HG03196 (cell line): Measurements from ENCODE around the gene MPDU1.

Source experiments
- ATAC-seq: cut with Tn5 transposase; IDR thresholded peaks from one replicate; pipeline ENCODE4 v1.9.1; 2021; ENCODE audit not compliant: unreplicated experiment

MPDU1 gene

DNA sequence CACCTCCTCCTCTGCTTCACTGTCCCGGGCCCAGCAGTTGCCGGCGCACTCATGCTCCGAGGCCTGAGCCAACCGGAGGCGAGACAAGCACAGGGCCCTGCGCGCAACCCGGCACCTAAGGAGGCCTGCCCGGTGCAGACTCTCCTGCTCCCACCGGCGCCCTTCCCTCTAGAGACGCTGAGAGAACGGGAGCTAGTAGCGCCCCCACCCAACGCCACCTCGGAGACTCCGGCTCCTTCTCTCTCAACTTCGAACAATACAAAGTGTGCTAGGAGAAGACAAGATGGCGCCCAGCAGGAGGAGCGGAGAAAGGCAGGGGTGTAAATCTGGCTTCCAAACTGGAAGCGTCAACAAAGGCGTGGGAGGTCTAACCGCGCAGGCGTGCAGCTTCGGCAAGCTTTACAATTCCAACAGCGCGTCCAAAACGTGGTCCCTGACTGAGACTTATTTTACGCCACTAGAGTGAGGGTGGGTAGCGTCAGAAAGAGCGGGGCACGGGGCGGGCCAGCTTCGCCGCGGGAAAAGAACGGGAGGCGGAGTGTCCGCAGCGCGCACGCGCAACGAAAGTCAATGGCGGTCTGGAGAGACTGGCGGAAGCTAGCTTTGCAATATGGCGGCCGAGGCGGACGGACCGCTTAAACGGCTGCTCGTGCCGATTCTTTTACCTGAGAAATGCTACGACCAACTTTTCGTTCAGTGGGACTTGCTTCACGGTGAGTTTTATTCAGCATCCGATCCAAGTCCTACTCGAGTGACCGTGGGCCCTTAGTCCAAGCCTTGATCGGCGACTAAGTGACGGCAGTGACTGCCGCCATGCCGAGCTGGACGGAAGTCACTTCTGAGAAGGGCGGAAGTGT, at the start of gene MPDU1:
TSS of gene MPDU1 (plus strand) at position 600 of the 857 bp plus-strand sequence. CDS start at position 611, 11 bp downstream.
- ATAC-seq = peak; percentile 52

DNA sequence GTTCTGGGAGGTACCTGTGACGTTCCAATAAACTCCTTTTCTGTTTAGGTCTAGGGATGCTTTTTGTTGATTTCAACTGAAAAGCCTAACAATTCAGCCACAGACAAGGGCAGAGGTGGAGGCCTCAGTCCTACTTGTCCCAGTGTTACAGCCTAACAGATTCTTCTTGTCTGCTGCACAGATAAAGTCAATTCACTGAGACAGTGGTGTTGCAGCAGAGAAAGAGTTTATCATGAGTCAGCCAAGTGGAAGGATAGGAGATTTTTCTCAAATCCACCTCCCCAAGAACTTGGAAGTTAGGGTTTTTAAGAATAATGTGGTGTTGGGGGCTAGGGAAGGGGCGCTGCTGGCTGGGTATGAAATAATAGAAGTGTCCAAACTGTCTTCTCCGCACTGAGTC, 45.6 kb upstream of the MPDU1 start:
- ATAC-seq = no peak

DNA sequence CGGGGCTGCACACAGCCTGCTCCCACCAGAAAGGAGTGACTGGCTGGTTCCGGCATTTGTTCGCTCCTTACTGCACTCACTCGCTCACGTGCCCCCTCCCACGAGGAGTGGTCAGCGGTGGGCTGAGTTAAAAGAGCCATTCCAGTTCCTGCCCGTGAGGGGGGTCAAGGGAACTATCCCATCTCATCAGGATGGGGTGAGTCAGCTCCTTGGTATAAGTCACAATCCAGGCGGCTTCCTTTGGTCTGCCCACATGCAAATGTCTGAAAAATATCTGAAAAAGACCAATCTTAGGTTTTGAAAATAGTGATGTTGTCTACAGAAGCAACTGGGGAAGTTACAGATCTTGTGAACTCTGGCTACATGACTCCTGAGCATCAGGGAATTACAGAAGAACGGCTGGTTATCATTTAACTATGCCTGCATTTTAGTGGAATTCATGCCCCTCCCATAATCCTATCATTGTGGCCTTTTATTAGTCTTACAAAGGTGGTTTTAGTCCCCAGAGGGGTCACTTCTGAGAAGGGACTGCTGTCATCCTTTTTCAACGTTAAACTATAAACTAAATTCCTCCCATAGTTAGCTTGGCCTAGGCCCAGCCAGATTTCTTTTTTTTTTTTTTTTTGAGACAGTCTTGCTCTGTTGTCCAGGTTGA, 44.6 kb upstream of the MPDU1 start:
- ATAC-seq = no peak

DNA sequence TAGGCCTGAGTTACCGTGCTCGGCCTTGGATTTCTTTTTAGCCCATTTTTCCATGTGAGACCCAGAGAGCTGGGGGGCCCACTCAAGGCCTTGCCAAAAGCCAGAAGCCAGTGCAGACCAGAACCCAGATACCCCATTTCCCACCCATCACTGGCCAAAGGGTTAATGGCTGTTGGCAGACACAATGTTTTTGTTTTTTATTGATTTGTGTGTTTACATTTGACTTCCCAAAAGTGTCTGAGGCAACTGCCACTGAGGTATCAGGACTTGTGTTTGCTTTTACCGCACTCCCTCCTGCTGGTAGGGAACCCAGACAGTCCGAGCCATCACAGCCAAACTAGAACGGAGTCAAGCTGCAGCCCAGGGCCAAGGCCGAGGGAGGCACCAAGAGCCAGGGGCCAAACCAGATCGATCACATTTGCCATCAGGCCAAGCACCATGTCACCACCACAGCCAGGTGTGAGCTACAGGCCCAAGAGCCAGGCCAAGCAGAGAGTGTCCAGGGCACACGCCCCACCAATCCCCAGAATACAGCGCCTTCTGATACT, 42.5 kb upstream of the MPDU1 start:
- no peak for ATAC-seq

GRCh38 chr17:7544911-7545310, 38.7 kb upstream of the MPDU1 start:
- ATAC-seq = no peak

DNA sequence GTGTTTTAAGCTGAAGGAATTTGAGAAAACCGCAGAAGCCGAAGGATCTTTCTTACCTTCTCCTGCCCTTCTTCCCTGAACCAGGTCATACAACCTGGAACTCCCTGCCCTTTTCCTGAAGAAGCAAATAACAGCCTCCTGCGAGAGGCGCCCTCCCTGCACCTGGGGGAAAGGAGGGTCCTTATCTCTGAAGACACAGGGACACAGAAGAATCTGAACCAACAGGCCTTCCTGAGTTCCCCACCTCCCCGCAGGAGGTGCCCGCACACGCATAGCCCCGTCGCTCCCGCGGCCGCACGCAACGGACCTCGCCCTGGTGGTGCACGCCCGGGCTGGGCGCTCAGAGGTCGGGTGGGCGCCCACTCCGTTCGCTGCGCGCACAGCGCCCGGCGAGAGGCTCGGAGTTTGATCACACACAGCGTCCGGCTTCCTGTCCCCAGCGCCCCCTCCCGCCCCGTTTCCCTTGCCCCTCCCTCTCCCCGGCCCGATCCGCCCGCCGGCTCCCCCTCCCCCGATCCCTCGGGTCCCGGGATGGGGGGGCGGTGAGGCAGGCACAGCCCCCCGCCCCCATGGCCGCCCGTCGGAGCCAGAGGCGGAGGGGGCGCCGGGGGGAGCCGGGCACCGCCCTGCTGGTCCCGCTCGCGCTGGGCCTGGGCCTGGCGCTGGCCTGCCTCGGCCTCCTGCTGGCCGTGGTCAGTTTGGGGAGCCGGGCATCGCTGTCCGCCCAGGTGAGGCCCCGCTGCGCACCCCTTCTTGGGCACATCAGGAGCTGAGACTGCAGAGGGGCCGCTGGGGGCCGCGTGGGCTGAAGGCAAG, 34.9 kb upstream of the MPDU1 start, which contains the start of gene TNFSF12:
TSS of gene TNFSF12 (plus strand) at position 474 of the 816 bp plus-strand sequence. CDS start at position 570, 96 bp downstream.
- no peak for ATAC-seq

GRCh38 chr17:7549401-7550055, 34.1 kb upstream of the MPDU1 start:
- ATAC-seq = no peak

- no peak for ATAC-seq
Observed at GRCh38 chr17:7550344-7550743, 33.3 kb upstream of the MPDU1 start.

- no peak for ATAC-seq
Observed at GRCh38 chr17:7551396-7551795, 32.3 kb upstream of the MPDU1 start.

- peak; percentile 51 for ATAC-seq
Observed at GRCh38 chr17:7552621-7553051, 31.0 kb upstream of the MPDU1 start.

DNA sequence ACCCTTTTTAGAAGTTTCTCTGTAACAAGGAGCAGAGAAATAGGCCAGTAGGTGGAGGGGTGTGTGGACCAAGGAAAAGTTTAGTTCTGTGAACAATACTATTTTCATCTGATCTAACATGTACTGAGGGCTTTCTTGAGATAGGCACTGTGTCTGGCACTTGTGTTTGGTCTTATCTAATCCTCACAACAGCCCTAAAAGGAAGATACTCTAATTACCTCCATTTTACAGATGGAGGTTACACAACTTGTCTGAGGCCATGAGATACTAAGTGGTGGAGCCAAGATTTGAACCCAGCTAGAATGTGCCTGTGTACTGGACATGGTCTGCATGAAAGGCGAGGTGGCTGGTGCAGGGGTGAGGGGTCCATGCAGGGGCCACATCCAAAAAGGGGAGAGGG, 30.3 kb upstream of the MPDU1 start:
- no peak for ATAC-seq

GRCh38 chr17:7555320-7555948, 28.2 kb upstream of the MPDU1 start:
- ATAC-seq = no peak

DNA sequence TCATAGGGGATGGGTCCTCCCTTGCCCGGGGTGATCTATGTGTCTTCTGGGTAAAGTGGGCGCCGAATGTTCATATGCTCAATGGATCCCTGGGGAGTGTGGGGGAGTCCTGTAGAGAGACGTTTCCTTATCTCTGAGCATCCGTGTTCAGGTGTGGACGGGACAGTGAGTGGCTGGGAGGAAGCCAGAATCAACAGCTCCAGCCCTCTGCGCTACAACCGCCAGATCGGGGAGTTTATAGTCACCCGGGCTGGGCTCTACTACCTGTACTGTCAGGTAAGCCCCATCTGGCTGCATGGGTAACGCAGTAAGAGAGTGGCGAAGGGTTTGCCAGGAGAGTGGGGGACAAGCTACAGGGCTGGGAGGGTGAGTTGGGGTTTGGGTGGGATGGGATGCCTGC, 27.0 kb upstream of the MPDU1 start:
- ATAC-seq = no peak

DNA sequence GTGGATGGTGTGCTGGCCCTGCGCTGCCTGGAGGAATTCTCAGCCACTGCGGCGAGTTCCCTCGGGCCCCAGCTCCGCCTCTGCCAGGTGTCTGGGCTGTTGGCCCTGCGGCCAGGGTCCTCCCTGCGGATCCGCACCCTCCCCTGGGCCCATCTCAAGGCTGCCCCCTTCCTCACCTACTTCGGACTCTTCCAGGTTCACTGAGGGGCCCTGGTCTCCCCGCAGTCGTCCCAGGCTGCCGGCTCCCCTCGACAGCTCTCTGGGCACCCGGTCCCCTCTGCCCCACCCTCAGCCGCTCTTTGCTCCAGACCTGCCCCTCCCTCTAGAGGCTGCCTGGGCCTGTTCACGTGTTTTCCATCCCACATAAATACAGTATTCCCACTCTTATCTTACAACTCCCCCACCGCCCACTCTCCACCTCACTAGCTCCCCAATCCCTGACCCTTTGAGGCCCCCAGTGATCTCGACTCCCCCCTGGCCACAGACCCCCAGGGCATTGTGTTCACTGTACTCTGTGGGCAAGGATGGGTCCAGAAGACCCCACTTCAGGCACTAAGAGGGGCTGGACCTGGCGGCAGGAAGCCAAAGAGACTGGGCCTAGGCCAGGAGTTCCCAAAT, 26.4 kb upstream of the MPDU1 start:
- ATAC-seq = no peak

GRCh38 chr17:7557775-7558543, 25.7 kb upstream of the MPDU1 start:
- ATAC-seq = no peak

DNA sequence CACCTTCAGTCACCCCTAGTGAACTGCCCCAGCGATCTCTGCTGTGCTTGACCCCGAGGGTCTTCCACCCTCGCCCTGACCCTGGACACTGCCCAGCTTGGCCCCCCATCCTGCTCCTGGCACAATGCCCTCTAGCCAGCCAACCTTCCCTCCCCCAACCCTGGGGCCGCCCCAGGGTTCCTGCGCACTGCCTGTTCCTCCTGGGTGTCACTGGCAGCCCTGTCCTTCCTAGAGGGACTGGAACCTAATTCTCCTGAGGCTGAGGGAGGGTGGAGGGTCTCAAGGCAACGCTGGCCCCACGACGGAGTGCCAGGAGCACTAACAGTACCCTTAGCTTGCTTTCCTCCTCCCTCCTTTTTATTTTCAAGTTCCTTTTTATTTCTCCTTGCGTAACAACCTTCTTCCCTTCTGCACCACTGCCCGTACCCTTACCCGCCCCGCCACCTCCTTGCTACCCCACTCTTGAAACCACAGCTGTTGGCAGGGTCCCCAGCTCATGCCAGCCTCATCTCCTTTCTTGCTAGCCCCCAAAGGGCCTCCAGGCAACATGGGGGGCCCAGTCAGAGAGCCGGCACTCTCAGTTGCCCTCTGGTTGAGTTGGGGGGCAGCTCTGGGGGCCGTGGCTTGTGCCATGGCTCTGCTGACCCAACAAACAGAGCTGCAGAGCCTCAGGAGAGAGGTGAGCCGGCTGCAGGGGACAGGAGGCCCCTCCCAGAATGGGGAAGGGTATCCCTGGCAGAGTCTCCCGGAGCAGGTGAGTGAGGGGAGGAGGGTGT, 24.9 kb upstream of the MPDU1 start, which contains the start of gene TNFSF13:
TSS of gene TNFSF13 (plus strand) at position 207 of the 776 bp plus-strand sequence. CDS start at position 497, 290 bp downstream.
- no peak for ATAC-seq

DNA sequence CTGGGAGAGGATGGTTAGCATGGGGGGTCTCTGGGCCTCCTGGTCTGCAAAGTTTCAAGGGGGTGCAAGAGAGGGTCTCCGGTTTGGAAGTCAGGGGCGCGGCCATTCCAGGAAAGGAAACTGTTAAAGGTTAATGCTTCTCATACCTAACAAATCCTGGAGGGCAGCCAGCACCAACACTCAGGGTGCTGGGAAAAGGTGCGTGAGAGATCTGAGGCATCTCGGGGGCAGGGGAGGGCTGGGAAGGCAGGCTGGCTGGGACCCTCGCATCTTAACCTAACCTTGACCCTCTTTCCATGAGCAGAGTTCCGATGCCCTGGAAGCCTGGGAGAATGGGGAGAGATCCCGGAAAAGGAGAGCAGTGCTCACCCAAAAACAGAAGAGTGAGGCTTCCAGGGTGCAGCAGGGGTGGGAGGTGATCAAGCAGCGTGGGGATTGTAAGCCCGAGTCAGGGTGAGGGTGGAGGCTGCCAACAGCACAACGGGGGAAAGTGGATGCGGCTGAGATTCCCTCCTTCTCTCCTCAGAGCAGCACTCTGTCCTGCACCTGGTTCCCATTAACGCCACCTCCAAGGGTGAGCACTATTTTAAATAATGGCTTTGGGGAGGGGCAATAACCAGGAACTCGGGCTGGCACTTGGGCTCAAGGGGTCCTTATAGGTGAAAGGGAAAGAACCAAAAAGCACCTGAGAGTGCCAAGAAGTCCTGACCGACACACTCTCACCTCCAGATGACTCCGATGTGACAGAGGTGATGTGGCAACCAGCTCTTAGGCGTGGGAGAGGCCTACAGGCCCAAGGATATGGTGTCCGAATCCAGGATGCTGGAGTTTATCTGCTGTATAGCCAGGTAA, 24.1 kb upstream of the MPDU1 start:
- no peak for ATAC-seq
